ENCODE results near the gene BMPR1B. TPM values are rescaled to one million over a fixed set of nuclear protein-coding genes. Genes with fewer than 3 reads are reported as not detected.

Gene BMPR1B
- total and polyA plus RNA-seq, 4 donors: 0.27 to 0.70 (median 0.48) TPM

- 18% methylated on average over 10 of the region's 10 CpGs for WGBS
- no peaks in the 10 kb centered on the region for H3K9me3 ChIP-seq (ENCODE audit: control insufficient read depth in 4 of 4, low read length in 3 of 4)
- DNase-seq (ENCODE audit: low spot score): no peak
- peaks cover 0 to 9% (median 0%) of the 10 kb centered on the region in 4 donors for H3K27me3 ChIP-seq (ENCODE audit: control insufficient read depth in 4 of 4, insufficient read depth in 4 of 4, low read length in 3 of 4)
- H3K4me3 ChIP-seq (ENCODE audit: low read depth in 1 of 3, low read length in 3 of 3): no peak overlapping the region
- TF ChIP-seq RXRA (IDR thresholded peaks at IDR 0.05) (no peak), HNF4G (IDR thresholded peaks at IDR 0.05) (no peak), NR2F2 (IDR thresholded peaks at IDR 0.05) (no peak), GABPA (IDR thresholded peaks at IDR 0.05 in 1 of 2, conservative IDR thresholded peaks at IDR 0.05 in 1 of 2) (no peak), TAF1 (conservative IDR thresholded peaks at IDR 0.05) (no peak), REST (IDR thresholded peaks at IDR 0.05) (no peak), HNF4A (conservative IDR thresholded peaks at IDR 0.05) (no peak), FOXA2 (IDR thresholded peaks at IDR 0.05) (no peak), ATF3 (IDR thresholded peaks at IDR 0.05) (no peak), SP1 (IDR thresholded peaks at IDR 0.05) (no peak), CTCF (IDR thresholded peaks at IDR 0.05; ENCODE audit: low read depth, low read length, missing input control) (no peak), ZBTB33 (IDR thresholded peaks at IDR 0.05) (no peak), EGR1 (IDR thresholded peaks at IDR 0.05; ENCODE audit: low read depth in 2 of 2) (no peak), YY1 (IDR thresholded peaks at IDR 0.05) (no peak), RAD21 (IDR thresholded peaks at IDR 0.05) (no peak), MAX (IDR thresholded peaks at IDR 0.05) (no peak), FOXA1 (IDR thresholded peaks at IDR 0.05) (no peak), JUND (IDR thresholded peaks at IDR 0.05) (no peak)
- no peak overlapping the region for H3K9ac ChIP-seq (ENCODE audit: low read depth in 1 of 2, low read length in 2 of 2)
- no peaks in the 10 kb centered on the region for H3K4me1 ChIP-seq (ENCODE audit: control insufficient read depth in 4 of 4, insufficient read depth in 4 of 4, low read length in 3 of 4)
- H3K36me3 ChIP-seq (ENCODE audit: control insufficient read depth in 4 of 4, insufficient read depth in 3 of 4, low read depth in 1 of 4, low read length in 3 of 4): no peaks in the 10 kb centered on the region
- no peak overlapping the region for H3K27ac ChIP-seq (ENCODE audit: low read depth in 1 of 2, low read length in 2 of 2)
Measured at GRCh38 chr4:94995684-94996394, 238.1 kb downstream of the BMPR1B start.

All from liver (tissue), 9 donors.